NCI-H345 (cell line): ENCODE data around the gene HBA1.
"Not testable (repeated sequence)": the region's sequence is repeated elsewhere in the genome, so short reads cannot be mapped to it uniquely, and the experiment has no call there.

Experiments
- DNase-seq: peaks from one replicate; lab custom pipeline; 2025; lab: John Stamatoyannopoulos, UW

The HBA1 gene

GRCh38 chr16:176477-177382, at the start of gene HBA1:
Gene HBA1 (plus strand): TSS chr16:176680. CDS start chr16:176717, 37 bp downstream.
- not testable (repeated sequence) for DNase-seq

DNA sequence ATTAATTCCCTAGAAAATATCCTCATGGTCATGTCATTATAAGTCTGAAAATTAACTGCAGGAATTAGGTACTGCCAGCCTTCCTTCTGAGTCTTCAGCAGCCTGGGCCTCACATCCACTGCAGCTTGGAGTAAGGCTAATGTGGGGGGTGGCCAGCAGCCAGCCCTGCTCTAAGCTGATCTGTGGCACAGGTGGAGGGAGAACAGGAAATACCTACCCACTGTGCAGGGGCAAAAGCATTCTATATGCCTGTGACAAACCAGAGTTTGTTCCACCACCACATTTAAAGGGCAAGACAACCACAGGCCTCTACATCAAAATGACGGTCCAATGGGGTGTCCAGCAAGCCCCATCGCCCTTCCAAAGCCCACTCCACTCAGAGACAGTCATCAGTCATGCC, 47.4 kb upstream of the HBA1 start:
- DNase-seq, result no peak

DNA sequence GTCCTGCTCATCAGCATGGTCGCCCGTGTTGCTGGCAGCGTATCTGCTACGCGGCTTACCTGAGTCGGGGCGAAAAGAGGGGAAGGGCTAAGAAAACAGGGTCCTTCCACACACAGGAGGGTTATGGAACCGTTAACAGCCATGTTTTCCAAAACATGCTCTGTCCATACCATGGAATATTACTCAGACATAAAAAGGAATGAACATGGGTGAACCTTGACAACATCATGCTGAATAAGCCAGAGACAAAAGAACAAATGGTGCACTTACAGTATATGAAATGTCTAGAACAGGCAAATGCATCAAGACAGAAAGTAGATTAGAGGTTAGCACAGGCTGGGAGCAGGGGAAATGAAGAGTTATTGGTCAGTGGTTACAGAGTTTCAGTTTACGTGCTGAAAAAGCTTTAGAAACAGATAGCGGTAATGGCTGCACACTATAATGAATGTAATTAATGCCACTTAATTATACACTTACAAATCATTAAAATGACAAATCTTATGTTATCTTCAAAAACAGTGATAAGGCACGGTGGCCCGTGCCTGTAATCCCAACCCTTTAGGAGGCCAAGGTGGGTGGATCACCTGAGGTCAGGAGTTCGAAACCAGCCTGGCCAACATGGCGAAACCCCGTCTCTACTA, 45.8 kb upstream of the HBA1 start:
- no peak for DNase-seq

- DNase-seq, result no peak
Observed at GRCh38 chr16:132120-132519, 44.4 kb upstream of the HBA1 start.

DNA sequence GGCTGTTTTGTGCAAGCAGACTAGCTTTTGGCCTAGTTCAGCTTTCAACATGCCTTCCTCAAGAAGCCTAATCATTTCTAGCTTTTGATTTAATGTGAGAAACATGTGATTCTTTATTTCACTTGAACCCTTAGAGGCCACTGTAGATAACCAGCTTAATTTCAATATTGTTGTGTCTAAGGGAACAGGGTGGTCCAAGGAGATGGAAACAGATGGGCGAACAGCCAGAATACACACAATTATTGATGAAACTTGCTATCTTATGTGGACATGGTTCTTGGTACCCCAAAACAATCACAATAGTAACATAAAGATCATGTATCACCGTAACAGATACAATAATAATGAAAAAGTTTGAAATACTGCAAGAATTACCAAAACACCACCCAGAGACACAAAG, 42.8 kb upstream of the HBA1 start:
- no peak for DNase-seq

DNA sequence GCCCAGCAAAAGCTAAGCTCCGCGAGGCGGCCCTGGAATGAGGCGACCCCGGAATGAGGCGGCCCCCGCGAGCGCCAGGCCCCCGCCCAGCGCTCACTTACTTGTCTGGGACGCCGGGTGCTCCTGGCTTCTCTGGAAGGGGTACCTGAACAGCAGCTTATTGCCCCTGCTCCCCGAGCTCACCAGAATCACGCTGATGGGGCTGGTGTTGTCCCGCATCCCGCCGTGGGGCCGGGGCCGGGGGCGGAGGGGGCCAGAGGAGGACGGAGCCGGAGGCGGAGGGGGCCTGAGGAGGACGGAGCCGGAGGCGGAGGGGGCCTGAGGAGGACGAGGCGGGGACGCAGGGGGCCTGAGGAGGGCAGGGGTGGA, 38.4 kb upstream of the HBA1 start:
- no peak for DNase-seq

- no peak for DNase-seq
Observed at GRCh38 chr16:140175-140857, 36.2 kb upstream of the HBA1 start.

DNA sequence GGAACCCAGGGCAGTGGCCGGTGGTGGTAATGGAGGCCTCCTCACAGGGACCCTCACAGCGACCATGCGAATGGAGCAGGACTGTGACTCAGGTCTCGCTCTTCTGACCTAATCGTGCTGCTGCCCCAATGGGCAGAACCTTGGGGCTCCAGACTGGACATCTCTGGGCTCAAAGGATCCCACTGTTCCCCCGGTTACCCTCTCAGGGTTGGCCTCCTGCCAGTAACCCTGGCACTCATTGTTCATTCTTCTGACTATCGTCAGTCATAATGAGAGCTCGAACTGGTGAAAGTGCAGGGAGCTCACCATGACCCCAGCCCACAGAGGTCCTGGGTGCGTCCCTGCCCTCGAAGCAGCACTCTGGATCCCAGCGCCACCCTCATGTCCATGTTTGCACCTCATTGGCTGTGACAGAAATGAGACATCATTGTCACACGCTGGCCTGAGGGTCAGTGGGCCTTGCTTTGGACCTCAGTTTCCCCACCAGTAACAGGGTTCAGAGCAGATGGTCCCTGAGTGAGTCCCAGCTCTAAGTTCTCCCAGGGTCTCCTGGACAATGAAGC, 34.0 kb upstream of the HBA1 start:
- DNase-seq, result no peak

- DNase-seq, result no peak
Observed at GRCh38 chr16:143047-143446, 33.4 kb upstream of the HBA1 start.

DNA sequence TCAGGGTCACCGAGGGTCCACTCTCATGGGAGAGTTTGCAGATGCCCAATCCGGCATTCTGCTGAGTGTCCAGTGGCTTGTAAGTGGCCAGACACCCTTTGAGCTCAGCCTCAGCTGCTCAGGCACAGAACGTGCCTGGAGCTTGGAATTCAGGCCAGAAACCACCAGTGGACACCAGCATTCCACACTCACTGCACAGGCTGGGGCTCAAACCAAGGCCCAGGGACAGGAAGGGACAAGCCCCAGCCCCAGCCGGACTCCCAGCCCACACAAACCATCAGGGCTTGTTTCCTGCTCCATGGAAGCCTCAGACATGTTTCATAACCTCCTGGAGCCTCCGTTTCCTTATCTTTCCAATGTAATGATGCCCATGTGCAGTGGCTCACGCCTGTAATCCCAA, 33.0 kb upstream of the HBA1 start:
- no peak for DNase-seq

GRCh38 chr16:144797-145252, 31.7 kb upstream of the HBA1 start:
- DNase-seq, result no peak

- DNase-seq, result no peak
Observed at GRCh38 chr16:146646-147045, 29.8 kb upstream of the HBA1 start.

GRCh38 chr16:149024-149660, 27.3 kb upstream of the HBA1 start:
- DNase-seq, result no peak

DNA sequence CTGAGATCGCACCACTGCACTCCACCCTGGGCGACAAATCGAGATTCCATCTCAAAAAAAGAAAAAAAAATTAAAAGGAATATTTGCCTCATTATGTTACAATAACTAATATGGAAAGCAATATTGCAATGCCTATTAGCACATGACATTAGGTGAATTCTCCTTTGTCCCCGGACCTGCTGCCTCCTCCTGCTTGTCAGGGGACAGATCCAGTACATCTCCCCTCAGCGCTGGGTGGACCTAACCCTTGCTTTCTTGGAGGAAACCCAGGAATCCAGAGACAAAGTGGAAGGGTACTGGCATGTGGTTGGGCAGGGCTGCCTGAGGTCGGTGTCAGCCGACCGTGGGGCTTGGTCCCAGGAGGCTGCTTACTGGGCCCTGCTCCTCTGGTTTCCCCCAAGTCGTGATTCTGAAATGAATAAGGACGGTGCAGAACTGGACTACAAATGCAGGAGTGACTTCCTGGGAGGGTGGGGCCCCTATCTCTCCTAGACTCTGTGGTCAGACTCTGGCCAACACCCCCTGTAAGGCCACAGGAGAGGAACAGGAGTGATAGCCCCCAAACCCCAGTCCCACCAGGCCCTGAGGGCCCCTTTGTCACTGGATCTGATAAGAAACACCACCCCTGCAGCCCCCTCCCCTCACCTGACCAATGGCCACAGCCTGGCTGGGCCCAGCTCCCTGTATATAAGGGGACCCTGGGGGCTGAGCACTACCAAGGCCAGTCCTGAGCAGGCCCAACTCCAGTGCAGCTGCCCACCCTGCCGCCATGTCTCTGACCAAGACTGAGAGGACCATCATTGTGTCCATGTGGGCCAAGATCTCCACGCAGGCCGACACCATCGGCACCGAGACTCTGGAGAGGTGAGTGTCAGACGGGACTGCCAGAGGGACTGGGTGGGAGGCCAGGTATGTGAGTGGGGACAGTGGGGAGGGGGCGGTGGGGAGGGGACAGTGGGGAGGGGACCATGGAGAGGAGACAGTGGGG, 24.0 kb upstream of the HBA1 start, which contains the start of gene HBZ:
Gene HBZ, plus strand, starts transcription at position 504 of the 988 bp plus-strand sequence. Its CDS starts 266 bp downstream, at position 770.
- no peak for DNase-seq

DNA sequence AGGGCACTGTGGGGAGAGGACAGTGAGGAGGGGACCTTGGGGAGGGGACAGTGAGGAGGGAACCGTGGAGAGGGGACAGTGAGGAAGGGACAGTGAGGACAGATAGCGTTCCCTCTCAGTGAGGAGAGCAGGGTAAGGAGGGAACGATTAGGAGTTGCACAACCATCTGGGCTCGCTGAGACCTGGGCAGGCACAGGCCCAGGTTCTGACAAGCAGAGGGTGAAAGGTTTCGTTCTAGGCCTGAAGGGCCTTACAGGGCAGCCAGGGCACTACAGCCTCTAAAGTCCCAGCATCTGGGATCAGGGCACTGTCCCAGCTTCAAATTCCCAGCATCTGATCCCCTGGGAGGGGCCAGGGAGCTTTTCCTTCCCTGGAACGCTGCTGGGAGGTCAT, 23.4 kb upstream of the HBA1 start:
- DNase-seq, result not testable (repeated sequence)

DNA sequence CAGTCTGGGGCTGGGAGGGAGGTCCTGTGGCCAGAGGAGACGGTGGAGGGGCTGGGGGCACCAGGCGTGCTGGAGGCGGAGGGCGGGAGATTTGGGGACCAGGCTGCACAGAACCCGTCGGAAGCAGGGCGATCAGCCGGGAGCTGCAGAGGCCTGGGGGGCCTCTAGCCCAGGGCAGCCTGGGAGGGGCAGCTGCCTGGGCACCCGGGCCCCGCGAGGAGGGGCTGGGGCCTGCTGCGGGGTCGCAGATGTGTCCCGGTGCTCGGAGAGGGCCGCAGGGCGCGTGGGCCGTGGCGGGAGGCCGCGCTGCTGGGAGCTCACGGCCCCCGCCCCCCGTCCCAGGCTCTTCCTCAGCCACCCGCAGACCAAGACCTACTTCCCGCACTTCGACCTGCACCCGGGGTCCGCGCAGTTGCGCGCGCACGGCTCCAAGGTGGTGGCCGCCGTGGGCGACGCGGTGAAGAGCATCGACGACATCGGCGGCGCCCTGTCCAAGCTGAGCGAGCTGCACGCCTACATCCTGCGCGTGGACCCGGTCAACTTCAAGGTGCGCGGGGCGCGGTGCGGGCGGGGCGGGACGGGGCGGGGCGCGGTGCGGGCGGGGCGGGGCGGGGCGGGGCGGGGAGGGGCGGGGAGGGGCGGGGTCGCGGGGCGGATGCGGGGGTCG, 22.8 kb upstream of the HBA1 start:
- not testable (repeated sequence) for DNase-seq

GRCh38 chr16:154217-155030, 22.1 kb upstream of the HBA1 start:
- DNase-seq, result peak; percentile 26

DNA sequence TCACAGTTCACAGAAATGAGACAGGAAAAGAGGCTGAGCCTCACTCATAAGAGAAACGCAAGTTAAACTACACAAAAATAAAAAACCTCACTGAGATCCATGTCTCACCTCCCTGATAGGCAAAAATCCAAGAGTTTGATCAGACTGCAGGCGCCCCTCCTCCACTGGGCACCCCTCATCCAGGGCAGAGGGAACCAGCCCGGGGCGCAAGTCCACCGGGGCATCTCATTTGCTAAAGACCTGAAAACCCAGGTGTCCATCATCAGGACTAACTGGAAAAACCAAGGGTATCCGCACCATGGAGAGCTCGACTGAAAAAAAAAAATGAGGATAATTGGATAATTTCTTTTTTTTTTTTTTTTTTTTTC, 21.5 kb upstream of the HBA1 start:
- no peak for DNase-seq

DNA sequence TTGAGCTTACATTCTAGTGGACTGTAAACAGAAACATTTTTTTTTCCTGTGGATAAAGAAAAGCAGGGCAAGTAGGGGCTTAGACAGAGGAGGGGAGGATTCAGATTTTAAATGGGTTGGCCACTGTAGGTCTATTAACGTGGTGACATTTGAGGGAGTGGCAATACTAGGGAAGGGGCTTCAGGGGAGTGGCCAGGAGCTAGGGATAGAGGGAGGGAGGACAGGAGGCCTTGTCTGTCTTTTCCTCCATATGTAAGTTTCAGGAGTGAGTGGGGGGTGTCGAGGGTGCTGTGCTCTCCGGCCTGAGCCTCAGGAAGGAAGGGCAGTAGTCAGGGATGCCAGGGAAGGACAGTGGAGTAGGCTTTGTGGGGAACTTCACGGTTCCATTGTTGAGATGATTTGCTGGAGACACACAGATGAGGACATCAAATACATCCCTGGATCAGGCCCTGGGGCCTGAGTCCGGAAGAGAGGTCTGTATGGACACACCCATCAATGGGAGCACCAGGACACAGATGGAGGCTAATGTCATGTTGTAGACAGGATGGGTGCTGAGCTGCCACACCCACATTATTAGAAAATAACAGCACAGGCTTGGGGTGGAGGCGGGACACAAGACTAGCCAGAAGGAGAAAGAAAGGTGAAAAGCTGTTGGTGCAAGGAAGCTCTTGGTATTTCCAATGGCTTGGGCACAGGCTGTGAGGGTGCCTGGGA, 17.2 kb upstream of the HBA1 start:
- DNase-seq, result no peak
